NCI-H1436 (cell line): ENCODE results near the gene ANKRD11.
"Not testable (repeated sequence)": the region's sequence is repeated elsewhere in the genome, so short reads cannot be mapped to it uniquely, and the experiment has no call there.

ENCODE experiments used
- DNase-seq: peaks from one replicate; lab custom pipeline; 2025; lab: John Stamatoyannopoulos, UW

The ANKRD11 gene

DNA sequence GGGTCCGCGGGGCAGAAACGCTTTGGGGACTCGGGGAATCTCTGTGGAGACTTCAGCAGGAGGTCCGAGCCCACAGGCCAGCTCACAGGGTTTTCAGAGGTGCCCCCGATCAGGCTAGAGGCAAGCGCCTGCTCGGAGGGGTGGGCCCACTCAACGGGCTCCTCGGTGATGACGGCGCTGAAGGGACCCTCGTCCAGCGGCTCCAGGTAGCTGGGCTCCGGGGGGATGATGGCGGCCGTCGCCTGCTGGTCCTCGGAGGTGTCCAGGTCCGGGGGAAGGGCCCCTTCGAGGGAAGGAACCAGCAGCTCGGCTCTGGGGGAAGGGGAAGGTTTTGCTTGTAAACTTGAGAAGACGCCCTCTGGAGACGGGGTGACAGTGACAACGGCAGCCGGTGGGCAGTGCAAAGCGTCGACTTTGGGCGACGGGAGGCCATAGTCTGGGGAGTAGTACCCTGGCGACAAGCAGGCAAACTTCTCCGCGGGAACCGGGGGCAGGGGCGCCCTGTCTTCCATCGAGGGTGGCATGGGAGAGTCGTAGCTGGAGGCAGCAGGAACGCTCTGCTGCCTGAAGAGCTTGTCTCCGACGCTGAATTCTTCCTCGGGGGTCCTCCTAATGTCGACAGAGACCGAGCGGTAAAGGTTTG, 209.7 kb downstream of the ANKRD11 start:
- DNase-seq = no peak

DNA sequence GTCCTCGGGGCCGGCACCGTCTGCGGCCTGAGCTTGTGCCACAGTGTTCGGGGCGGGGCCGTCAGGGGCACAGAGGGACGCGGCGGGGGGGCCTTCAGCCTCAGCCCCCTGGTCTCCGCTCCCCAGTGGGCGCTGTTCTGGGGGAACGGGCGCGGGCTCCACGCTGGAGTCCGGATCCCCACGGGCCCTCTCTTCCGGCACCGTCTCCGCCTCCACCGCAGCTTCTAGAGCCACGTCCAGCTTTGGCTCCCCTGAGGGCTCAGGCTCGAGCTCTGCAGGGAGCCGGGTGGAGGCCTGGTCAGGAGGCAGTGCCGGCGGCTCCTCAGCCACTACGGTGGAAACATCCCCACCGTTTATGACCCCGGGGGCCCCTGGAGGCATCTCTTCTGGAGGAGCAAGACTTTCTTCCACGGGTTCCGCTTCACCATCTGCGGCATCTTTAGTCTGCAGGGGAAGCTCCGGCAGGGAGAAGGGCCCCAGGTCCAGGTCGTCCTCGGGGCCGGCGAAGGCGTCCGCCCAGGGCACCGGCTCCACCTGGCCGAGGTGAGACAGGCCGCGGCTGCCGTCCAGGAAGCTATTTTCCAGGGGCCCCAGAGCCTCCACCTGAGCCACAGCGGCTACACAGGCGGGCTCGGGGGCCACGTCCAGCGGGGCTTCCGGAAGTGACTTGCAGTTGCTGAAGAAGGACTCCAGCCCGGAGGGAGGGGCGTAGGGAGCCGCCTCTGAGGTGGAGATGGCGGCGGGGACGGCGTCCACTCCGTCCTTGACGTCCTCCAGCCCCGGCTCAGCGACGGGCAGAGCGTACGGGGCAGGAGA, 210.5 kb downstream of the ANKRD11 start:
- DNase-seq = no peak

DNA sequence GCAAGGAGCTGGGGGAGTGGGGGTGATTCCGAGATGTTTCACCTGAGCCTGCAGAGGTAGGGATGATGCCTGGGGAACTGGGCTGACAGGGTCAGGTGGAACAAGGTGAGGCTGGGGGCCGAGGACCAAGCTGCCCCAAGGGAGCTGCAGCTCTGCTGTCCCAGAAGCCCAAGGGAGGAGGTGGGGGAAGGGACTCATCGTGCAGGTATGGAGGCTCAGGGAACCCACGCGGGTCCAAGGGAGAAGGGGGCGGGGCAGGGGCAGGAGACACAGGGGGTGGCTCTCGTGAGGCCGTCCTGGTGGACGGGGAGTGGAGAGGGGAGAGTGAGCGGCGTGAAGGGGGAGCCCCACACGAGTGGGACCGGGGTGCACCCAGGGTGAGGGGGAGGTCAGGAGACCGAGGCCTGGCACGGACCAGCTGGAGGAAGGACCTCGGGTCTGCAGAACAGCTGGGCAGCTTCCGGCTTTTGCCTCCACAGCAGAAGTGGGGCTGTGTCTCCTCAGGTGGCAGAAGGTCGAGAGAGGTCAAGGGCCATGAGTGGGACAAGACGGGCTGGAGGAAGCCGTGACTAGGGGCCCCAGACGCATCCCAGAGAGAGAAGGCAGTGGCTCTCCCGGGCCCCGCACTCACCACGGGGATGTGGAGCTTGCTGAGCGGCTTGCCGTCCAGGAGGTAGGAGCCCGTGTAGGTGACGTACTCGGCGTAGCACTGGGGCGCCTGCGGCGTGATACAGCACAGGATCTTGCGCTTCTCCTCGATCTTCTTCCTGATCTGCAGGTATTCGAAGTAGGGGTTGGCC, 211.7 kb downstream of the ANKRD11 start:
- no peak for DNase-seq

DNA sequence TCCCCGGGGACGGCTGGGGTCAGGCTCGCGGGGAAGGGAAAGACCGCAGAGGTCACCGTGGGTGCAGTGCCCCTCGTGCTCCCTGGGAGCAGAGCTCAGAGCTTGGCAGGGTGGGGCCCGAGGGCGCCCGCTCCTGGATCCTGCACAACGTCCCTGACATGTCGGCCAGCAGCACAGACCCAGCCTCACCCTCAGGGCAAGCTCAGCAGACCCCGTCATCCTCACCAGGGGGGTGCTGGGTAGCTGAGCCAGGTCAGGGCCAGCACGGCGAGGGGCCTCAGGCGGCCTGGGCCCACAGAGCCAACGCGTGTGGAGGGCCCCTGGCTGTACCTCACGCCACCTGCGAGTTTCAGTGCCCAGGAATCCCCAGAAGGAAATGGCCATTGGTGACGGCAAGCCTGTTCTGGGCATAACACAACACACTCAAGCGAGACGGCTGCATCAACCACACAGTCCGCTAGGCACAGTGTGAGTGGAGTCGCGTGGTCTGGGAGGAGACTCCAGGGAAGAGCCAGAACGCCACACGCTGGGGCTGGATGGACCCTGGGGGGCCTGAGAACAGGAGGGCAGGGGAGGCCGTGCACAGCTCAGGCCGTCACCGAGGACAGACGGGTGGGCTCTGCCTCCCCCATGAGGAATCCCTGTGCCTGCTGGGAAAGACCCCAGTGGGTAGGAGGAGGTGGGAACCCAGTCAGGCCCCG, 212.6 kb downstream of the ANKRD11 start:
- no peak for DNase-seq

DNA sequence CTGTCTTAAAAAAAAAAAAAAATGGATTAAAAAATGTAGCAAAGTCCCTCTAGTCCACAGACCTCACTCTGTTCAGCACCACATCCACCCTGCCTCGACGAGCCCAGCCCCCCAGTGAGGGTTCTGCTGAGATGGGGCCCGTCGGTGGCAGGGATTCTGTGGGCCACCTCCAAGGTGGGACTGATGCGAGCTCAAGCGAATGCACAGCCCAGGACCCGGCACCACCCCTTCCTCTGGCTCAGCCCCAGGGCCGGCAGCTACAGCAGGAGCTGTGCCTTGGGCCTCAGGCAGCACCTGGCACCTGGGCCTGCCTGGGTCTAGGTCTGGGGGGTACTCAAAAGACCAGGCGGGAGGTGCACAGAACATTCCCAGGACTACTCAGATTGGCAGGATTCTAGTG, 213.3 kb downstream of the ANKRD11 start:
- DNase-seq = no peak

DNA sequence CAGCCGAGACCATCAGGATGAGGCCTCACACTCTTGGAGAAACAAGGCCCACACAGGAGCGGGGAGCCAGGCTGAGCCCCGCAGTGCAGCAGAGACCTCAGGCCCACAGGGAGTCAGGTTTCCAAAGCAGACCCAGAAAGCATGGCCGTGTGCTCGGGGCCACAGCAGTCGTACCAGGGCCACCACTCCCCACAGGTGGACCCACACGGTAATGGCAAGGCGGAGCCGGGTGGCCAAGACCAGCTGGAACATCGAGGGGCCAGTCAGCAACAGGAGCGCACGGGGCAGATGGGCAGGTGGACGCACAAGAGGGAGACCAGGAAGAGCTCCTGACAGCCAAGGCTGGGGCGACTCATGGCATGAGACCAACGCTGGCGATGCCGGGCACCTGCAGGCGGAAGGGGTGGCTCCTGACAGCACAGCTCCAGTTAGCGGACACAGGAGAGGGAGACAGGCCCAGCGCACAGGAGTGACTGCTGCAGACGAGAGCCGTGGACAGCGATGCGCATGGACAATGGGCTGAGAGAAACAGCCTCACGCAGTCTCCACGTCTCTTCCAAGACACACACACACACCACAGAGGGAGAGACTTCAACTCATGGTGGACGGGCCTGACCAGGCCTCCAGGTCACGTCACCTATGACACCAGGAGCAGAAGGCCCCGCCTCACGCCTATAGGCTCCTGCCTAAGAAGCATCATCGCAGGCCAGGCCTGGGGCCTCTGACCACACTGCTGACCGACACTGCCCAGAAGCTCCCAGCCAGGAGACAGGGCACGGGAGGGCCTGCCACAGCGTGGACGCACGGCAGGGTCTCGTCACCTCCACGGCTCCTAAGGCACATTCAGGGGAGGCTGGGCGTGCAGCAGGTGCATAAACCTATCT, 214.3 kb downstream of the ANKRD11 start:
- DNase-seq = no peak

DNA sequence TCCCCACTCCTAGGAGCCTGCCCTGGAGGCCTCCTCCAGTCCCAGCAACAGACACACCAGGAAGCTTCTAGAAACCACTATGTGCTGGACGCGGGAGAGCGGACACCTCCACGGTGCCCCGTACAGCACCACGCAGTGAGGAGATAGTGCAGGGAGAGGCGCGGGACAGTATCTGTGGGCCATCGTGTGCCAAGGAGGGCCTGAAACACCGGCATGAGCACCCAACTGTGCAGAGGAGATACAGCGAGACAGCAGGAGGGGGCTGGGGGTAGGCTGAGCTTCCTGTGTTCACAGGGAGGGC, 215.1 kb downstream of the ANKRD11 start:
- DNase-seq = no peak

DNA sequence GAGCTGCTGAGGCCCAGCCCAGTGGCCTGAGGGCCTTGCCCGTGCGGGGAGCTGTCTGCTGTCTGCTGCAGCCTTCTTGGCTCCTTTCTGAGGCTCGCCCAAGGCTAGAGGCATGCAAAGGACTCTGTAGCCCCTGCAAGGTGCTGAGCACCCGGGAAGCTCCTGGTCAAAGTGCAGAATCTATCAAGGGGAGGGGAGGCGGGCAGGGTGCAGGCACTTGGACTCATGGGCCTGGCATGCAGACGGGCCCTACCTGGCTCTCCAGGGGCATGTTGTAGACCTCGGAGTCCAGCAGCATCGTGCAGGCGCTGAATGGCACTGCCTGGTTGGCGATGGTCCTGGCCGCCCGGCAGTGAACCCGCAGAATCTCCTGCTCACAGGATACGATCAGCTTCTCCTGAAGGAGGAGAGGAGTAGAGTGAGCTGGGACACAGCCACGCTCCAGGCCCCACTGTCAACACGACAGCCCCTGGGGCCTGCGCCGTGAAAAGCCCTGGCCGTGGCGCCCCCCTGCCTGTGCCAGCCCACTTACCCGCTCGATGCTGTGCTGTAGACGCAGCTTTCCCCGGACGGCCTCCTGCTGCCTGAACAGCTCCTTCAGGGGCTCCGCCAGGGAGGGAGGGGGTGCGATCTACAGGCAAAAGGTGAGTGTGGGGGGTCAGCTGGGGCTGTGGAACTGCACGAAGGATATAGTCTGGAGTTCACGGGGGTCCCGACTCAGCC, 215.6 kb downstream of the ANKRD11 start:
- no peak for DNase-seq

DNA sequence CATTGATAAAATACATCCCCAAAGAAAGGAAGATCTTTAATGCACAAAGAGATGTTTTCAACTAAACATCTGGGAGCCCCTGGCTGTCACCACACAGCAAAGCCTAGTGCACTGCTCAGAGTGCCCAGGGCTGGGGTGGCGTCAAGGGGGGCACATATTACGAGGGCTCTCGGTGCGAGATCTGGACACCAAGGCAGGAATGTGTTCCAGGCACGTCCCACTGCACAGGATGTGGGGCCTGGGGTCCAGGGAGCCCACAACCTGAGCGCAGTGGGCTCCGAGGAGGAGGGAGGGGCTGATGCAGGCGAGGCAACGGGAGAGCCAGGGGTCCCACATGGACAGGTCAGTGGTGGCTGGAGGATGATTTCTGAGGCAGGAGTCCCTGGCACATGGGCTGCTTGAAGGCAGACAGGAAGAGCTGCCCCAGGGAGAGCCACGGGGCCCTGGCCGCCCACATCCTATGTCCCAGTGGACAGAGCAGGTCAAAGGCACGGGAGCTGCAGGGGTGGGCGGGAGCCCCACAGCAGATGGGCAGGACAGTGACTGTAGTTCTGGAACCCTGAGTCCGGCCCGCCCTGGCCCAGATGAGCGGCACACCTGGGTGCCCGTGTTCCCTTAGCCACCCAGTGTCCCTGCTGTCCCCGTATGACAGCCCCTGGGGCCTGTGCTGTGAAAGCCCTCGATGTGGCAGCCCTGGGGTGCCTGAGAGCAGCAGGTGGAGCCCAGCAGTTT, 216.5 kb downstream of the ANKRD11 start:
- DNase-seq = no peak

DNA sequence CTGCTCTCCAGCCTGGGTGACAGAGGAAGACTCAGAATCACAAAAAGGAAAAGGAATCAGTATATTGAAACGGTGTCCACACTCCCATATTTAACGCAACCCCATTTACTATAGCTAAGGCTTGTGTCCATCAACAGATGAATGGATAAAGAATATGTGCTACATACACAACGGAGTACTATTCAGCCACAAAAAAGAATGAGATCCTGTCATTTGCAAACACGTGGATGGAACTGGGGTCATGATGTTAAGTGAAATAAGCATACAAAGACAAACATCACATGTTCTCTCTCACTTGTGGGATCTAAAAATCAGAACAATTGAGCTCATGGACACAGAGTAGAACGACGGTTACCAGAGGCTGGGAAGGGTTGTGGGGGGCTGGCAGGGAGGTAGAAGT, 217.7 kb downstream of the ANKRD11 start:
- DNase-seq = no peak

DNA sequence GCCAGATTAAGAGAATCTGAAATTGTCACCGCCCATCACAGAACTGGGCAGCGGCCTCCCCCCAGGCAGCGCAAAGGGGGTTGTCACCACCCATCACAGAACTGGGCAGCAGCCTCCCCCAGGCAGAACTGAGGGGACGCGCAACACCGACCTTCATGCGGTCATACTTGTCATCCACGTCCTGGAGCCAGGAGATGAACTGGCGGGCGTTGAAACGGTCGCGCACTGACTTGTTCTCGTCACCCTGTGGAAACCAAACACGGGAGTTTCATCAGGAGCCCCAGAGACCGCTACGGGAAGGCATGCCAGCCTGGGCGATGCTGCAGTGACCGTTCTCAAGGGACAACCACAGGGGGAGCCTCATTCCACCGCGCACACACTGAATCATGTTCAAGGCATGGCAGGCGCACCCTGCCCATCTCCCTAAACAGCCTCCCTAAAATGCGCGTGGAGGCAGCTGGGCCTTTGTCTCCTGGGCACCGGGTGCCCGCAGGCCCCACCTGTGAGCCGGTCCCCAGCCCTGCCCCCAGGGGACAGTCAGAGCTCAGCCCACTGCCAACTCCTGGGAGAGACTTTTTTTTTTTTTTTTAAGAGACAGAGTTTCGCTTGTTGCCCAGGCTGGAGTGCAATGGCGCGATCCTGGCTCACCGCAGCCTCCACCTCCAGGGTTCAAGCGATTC, 219.6 kb downstream of the ANKRD11 start:
- no peak for DNase-seq

DNA sequence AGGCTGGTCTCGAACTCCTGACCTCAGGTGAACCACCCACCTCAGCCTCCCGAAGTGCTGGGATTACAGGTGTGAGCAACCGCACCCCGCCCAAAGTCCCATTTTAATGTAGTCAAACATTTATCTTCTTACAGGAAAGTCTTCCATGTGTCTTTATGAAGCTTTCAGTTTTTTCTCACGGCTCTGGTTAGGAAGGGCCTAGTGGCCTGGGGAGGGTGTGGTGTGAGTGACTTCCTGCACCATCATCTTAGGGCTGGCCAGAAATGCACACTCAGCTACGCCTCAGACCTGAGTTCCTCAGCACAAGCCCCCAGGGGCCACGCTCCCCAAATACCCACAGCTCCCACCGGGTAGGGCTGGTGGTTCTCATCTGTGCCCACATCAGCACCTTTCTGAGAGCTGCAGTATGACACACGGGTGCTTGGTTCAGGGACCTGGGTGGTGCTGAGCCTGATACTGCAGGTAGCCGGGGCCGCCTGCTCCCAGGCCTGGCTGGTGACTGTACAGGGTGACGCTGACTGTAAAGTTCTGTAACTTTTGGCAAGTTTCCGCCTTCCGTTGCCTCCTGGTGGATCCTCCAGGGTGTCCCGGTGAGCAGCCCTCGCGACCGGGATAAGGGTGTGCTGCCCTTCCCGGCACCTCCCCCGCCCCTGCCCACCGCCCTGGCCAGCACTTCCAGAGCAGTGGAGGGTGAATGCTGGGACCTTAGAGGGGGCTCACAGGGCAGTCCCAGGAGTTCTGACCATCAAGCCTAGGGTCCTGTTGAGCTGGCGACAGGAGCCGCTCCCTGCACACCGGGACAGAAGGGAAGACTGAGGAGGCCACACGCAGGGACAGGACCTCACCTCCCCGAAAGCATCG, 220.3 kb downstream of the ANKRD11 start:
- no peak for DNase-seq

DNA sequence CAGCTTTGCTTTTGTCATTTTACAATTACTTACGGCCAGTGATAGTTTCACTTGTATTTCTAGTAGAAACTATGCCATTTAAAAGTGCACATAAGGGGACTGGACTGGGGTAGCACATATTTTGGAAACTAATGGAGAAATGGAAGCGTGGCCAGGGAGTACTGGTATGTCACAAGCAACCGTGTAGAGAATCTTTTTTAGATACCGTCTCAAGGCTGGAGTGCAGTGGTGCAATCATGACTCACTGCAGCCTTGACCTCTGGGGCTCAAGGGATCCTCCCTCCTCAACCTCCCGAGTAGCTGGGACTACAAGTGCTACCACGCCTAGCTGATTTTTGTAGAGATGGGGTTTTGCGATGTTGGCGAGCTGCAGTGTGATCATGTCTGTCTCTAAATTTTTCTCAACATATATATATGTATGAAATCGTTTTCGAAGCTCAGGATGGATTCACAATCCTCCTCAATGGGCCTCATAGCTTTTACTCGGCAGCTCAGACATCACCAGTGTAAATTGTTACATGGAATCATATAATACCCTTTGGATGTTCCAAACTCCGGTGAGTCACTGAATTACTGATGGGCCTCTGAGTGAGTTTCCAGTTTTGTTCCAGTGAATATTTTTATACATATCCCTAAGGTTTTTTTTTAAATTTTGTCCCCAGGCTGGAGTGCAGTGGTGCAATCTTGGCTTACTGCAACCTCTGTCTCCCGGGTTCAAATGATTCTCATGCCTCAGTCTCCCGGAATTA, 221.2 kb downstream of the ANKRD11 start:
- DNase-seq = no peak

DNA sequence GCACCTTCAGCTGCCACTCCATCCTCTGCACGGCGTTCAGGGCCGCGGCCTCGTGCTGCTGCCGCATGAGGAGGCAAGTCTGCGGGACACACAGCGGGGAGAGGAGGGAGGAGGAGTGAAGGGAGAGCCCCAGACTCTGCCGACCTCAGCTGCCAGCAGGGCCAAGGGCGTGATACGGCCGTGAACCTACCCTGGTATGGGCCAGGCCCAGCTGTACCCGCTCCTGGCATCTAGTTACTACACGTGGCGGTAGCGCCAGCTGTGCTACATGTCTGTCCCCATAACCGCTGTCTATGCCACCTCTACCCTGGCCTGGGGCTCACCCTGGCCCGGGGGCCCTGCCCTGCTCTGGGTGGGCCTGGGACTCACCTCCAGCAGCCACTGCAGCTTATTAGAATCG, 221.8 kb downstream of the ANKRD11 start:
- no peak for DNase-seq

DNA sequence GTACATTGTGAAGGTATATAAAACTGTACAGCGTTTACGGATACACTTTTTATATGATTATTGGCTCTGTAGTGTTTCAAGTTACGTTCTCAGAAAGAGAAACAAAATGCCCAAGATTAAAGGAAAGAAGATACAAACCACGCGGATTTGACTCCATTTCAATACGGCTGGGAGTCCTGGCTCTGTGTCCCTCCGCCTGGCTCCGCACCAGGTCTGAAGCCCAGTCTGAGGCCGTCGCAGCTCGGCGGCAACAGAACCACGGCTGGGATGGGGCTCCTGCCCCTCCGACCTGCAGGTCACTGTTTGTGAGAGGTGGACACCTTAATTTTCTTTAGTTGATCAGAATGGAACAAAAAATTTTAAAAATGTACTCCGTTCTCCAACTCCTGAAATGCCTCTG, 222.6 kb downstream of the ANKRD11 start:
- DNase-seq = not testable (repeated sequence)

DNA sequence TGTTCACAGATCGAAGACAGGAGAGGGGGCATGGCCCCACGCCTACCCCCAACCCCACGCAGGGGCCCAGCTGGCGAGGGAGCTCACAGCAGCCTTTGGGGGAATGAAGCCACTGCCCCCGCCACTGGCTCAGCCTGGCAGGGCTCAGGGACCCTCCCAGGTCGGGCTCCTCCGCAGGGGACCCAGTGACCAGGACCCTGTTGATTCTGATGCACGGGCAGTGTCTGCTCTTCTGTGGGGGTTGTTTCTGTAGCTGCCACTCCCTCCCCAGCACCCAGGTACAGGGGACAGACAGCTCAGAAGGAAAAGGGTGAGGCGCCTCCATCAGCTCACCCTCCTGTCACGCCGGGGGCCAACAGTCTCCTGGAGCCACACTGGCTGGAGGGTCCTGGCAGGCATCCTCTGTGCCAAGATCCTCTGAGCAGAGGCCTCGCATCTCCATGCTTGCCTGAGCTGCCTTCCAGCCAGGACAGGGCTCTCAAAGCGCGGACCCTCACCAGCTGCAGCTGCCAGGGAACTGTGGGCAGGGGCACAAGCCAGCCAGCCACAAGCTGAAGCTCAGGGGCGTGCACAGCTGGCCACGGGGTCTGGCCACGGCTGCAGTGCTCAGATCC, 223.7 kb downstream of the ANKRD11 start:
- no peak for DNase-seq

DNA sequence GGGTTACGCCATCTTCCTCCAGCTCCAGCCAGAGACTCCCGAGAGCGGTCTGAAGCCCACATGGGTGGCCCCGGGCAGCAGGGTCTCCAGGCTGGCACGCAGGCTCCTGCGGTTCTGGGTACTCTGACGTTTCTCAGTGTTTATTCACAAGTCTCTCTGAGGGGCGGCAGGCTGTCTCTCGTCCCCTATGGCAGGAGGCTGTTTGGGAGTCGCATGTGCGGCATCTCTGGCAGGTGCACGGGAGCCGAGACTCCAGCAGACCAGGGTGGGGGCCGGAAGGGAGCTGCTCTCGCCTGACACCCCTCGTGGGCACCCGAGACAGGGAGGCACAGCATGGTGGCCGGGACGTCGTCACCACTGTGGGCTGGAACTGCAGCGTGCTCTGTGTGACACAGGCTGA, 224.7 kb downstream of the ANKRD11 start:
- DNase-seq = no peak
